Esophagus muscularis mucosa (tissue), 4 donors: Measurements from ENCODE around the gene PLEKHH3.

Source experiments
- CTCF ChIP-seq, 3 experiments: fragments of 200-600 bp in 2 of 3; fragments of 450-650 bp in 1 of 3; sonication (generic) in 2 of 3; IDR thresholded peaks; one replicate each; pipeline ENCODE4 v1.5.1; 2017 to 2019; ENCODE audit warnings: antibody characterized with exemption in 3 of 3, mild to moderate bottlenecking in 2 of 3, moderate library complexity in 1 of 3
- EP300 ChIP-seq: sonication (generic); formaldehyde crosslinking; IDR thresholded peaks from one replicate; pipeline ENCODE4 v1.6.1; 2017; ENCODE audit warnings: antibody characterized with exemption
- POLR2A ChIP-seq: fragments of 450-650 bp; IDR thresholded peaks from one replicate; pipeline ENCODE4 v1.6.1; 2017; ENCODE audit warnings: antibody characterized with exemption, moderate library complexity, mild to moderate bottlenecking, low read depth
- POLR2AphosphoS5 ChIP-seq, 2 donors: sonication (generic); formaldehyde crosslinking; IDR thresholded peaks; one replicate each; pipeline ENCODE4 v1.6.1; 2017; ENCODE audit warnings: antibody characterized with exemption in 2 of 2

- TF ChIP-seq CTCF (IDR thresholded peaks at IDR 0.05) (no peak), EP300 (no peak), POLR2AphosphoS5 (IDR thresholded peaks at IDR 0.05) (no peak), POLR2A (no peak)
These were observed 46.8 kb upstream of the PLEKHH3 start for GRCh38 chr17:42723636-42724035.
